NCI-H2081 treated with DMSO at 0.1 percent for 48 hours (cell line): Measurements from ENCODE around the gene MUC5AC.
"Not testable (repeated sequence)": the region's sequence is repeated elsewhere in the genome, so short reads cannot be mapped to it uniquely, and the experiment has no call there.

Experiments used
- DNase-seq: peaks from one replicate; lab custom pipeline; 2025; lab: John Stamatoyannopoulos, UW

MUC5AC gene, protein sequence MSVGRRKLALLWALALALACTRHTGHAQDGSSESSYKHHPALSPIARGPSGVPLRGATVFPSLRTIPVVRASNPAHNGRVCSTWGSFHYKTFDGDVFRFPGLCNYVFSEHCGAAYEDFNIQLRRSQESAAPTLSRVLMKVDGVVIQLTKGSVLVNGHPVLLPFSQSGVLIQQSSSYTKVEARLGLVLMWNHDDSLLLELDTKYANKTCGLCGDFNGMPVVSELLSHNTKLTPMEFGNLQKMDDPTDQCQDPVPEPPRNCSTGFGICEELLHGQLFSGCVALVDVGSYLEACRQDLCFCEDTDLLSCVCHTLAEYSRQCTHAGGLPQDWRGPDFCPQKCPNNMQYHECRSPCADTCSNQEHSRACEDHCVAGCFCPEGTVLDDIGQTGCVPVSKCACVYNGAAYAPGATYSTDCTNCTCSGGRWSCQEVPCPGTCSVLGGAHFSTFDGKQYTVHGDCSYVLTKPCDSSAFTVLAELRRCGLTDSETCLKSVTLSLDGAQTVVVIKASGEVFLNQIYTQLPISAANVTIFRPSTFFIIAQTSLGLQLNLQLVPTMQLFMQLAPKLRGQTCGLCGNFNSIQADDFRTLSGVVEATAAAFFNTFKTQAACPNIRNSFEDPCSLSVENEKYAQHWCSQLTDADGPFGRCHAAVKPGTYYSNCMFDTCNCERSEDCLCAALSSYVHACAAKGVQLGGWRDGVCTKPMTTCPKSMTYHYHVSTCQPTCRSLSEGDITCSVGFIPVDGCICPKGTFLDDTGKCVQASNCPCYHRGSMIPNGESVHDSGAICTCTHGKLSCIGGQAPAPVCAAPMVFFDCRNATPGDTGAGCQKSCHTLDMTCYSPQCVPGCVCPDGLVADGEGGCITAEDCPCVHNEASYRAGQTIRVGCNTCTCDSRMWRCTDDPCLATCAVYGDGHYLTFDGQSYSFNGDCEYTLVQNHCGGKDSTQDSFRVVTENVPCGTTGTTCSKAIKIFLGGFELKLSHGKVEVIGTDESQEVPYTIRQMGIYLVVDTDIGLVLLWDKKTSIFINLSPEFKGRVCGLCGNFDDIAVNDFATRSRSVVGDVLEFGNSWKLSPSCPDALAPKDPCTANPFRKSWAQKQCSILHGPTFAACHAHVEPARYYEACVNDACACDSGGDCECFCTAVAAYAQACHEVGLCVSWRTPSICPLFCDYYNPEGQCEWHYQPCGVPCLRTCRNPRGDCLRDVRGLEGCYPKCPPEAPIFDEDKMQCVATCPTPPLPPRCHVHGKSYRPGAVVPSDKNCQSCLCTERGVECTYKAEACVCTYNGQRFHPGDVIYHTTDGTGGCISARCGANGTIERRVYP (N-terminal part only)

GRCh38 chr11:1157645-1158591 lies at the start of gene MUC5AC:
TSS of gene MUC5AC (plus strand) at chr11:1157953. CDS start at chr11:1158000, 47 bp downstream.
- no peak for DNase-seq

DNA sequence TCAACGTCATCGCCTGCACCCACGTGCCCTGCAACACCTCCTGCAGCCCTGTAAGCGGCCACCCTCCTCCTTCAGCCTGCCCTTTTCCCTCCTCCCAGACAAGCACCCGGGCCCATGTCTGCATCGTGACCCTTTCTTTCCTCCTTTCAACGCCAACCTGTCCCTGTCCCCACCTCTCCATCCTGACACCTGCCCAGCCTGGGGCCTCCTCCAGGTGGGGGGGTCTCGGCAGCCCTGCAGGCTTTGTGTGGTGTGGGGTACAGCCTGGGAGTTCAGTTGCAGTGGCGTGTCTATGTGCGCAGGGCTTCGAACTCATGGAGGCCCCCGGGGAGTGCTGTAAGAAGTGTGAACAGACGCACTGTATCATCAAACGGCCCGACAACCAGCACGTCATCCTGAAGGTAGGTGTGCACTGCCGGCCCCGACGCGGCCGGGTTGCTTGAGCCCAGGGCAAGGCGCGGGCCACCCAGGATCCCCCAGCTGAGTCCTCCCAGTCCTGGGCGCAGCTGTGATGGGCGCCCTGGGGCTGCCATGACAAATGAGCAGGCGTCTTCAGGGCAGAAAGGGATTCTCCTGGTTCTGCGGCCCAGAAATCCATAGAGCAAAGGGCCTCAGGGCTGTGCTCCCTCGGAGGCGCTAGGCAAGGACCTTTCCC lies 49.4 kb upstream of the MUC5AC start:
- DNase-seq, result no peak

- DNase-seq, result no peak
Measured at GRCh38 chr11:1109101-1109917, 48.4 kb upstream of the MUC5AC start.

DNA sequence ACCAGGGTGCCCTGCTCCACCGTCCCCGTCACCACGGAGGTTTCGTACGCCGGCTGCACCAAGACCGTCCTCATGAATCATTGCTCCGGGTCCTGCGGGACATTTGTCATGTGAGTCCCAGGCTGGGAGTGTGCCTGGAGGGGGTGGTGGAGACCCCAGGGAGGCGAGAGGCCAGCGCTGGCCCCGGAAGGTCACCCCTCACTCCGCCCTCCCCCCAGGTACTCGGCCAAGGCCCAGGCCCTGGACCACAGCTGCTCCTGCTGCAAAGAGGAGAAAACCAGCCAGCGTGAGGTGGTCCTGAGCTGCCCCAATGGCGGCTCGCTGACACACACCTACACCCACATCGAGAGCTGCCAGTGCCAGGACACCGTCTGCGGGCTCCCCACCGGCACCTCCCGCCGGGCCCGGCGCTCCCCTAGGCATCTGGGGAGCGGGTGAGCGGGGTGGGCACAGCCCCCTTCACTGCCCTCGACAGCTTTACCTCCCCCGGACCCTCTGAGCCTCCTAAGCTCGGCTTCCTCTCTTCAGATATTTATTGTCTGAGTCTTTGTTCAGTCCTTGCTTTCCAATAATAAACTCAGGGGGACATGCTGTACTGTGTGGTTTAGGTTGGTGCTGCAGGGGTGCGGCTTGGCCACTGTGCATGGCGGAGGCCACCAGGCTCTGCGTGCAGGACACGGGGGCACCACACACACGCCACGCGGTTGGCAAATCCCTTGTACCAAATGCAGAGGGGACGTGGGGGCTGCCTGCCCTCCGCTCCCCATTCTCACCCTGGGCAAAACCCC lies 47.6 kb upstream of the MUC5AC start:
- no peak for DNase-seq

GRCh38 chr11:1111545-1112212 lies 46.1 kb upstream of the MUC5AC start:
- DNase-seq, result no peak

- DNase-seq, result no peak
Measured at GRCh38 chr11:1112351-1113191, 45.2 kb upstream of the MUC5AC start.

DNA sequence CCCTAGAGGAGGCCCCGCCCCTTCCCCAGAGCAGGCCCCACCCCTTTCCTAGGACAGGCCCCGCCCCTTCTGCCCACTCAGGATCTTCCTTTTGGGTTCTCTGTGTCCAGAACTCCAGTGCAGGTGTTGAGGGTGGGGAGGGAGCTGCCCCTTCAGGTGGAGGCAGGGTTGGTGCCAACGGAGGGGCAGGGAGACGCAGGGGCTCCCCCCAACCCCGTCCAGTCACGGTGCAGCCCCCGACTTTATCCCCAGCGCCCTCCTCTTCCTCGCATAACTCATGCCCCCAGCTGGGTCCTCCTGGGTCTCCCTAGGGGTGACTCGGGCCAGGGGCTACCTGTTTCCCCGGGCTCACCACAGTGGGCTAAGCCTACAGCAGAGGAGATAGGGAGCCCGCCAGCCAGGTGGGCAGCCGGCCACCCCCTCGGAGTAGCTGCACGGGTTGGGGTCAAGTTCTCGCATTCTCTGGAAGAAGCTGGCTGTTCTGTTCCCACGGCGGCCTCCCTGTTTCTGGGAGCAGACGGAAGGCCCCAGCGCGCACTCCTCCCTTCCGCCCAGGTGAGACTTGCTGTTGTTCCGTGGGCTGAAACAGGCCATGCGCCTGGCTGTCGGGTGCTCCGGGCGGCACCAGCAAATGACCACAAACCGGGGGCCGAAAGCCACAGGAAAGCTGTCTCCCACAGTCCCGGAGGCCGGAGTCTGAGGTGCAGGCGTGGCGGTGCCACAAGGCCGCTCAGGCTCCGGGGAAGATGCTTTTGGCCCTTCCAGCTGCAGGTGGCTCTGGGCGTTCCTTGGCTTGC lies 44.1 kb upstream of the MUC5AC start:
- no peak for DNase-seq

DNA sequence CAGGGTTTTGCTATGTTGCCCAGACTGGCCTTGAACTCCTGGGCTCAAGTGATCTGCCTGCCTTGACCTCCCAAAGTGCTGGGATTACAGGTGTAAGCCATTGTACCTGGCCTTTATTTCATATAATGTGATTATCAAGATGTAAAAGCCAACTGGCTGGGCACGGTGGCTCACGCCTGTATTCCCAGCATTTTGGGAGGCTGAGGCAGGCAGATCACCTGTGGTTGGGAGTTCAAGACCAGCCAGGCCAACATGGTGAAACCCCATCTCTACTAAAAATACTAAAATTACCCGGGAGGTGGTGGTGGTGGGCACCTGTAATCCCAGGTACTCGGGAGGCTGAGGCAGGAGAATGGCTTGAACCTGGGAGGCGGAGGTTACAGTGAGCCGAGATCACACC lies 42.5 kb upstream of the MUC5AC start:
- DNase-seq, result not testable (repeated sequence)

GRCh38 chr11:1116104-1116503 lies 41.6 kb upstream of the MUC5AC start:
- no peak for DNase-seq

GRCh38 chr11:1116666-1117390 lies 40.9 kb upstream of the MUC5AC start:
- DNase-seq, result no peak

GRCh38 chr11:1117992-1118391 lies 39.8 kb upstream of the MUC5AC start:
- no peak for DNase-seq

GRCh38 chr11:1118755-1119603 lies 38.8 kb upstream of the MUC5AC start:
- no peak for DNase-seq

DNA sequence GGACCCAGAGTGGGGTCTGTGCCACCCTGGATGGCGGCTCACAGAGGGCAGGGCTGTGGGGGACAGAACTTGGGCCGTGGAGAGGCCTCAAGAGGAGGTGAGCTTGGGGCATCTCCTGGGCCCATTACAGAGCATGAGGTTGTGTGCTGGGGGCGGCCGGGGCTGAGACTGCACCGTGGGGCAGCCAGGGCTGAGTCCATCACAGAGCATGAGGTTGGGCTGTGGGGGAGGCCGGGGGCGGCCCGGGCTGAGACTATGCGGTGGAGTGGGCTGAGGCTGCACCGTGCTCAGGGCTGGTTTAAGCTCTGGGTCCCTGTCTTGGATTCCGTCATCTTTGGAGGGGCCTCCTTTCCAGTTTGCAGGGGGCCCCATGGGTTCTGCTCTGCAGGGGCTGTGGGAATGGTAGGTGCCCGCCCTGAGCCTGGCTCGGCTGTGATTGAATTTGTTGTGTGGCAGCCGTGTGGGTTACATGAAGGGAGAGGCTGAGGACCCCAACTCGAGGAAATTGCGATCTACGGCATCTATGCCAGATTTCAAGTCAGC lies 38.1 kb upstream of the MUC5AC start:
- no peak for DNase-seq

DNA sequence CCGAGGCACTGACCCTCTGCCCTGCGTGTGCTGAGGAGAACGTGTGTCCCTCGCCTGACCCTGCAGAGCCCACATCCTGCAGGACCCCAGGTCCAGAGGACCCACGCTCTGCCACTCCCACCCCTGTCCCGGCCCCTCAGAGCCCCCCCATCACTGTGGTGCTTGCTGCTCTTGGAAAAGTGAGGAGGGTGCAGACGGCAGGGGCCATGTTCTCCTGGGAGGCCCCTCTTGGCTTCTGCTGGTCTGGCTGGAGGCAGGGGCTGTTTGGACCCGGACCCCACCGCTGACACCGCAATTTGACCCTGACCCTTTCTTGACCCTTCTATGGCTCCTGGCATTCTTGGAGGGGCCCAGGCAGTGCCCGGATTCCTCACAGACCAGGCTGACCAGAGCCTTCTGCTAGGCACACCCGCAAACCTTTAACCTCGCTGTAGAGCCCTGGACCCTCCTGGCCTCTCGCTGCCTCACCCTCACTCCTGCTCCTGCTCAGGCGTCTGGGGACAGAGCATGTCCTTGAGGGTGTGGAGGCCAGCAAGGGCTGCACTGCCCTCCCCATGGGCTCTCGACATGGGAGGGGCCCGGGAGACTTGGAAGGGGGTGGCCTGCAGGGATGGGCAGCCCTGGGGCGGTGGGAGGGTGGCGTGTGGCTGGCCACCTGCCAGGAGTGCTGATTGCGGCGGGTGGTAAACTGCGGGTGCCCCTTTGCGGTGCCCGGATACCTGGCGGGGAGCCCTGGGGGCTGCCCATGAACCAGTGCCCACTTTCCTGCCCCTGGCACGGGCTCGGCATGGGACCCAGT lies 37.0 kb upstream of the MUC5AC start:
- no peak for DNase-seq
